ENCODE measurements around the gene CHRNG.

DNA sequence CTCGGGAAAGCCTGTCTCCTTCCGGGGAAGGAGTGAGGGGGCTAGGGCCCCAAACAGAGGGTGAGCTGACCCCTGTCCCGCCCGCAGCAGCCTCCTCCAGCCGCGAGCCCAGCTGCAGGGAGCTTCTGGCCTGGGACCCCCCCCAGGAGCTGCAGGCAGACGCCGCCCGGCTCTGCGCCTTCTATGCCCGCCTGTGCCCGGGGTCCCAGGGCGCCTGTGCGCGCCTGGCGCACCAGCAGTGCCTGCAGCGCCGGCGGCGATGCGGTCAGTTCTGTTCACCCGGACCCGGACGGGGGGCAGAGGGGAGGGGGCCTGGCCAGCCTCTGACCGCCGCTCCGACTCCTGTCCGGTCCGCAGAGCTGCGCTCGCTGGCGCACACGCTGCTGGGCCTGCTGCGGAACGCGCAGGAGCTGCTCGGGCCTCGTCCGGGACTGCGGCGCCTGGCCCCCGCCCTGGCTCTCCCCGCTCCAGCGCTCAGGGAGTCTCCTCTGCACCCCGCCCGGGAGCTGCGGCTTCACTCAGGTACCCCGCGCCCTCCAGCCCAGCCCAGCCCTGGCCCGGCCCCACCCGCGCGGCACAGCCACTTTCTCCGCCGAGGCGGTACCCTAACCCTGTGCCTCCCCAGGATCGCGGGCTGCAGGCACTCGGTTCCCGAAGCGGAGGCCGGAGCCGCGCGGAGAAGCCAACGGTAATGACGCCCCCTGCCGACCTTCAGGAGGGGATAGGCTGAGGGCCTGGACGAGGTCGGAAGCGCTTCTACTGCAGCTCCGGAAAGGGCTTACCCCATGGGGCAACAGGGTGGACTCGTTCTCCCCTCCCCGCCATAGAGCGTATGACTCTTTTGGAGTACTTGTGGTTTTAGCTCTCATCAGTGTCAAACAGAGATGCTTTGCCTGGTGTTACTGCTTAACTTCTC is 15.6 kb upstream of the CHRNG start:
- TF ChIP-seq POLR2A (IDR thresholded peaks at IDR 0.05) (no peak), CTCF (IDR thresholded peaks at IDR 0.05) (no peak)

Data from uterus (tissue), 2 donors.